Rectal smooth muscle tissue (tissue), 1 donor: ENCODE results near the gene ADAP1.

Experiments used
- H3K27ac ChIP-seq: one replicate; pipeline ENCODE4 v1.7.0; 2013; ENCODE audit warnings: low read depth, low read length, inconsistent platforms
- H3K27me3 ChIP-seq: one replicate; pipeline ENCODE4 v1.7.0; 2013; ENCODE audit warnings: low read length; ENCODE audit not compliant: control insufficient read depth, insufficient read depth
- H3K36me3 ChIP-seq: one replicate; pipeline ENCODE4 v1.7.0; 2013; ENCODE audit warnings: low read length; ENCODE audit not compliant: control insufficient read depth, insufficient read depth
- H3K4me1 ChIP-seq: one replicate; pipeline ENCODE4 v1.7.0; 2013; ENCODE audit warnings: low read length; ENCODE audit not compliant: control insufficient read depth, insufficient read depth
- H3K4me3 ChIP-seq: one replicate; pipeline ENCODE4 v1.7.0; 2013; ENCODE audit warnings: low read length
- H3K9ac ChIP-seq: one replicate; pipeline ENCODE4 v1.7.0; 2013; ENCODE audit warnings: low read length

ADAP1 gene

GRCh38 chr7:994592-995308, 40.3 kb upstream of the ADAP1 start:
- H3K9ac ChIP-seq, result no peak overlapping the region
- no peaks in the 10 kb centered on the region for H3K27me3 ChIP-seq
- H3K4me1 ChIP-seq, result no peaks in the 10 kb centered on the region
- H3K4me3 ChIP-seq, result no peak overlapping the region
- H3K27ac ChIP-seq, result no peak overlapping the region
- H3K36me3 ChIP-seq, result no peaks in the 10 kb centered on the region

- Histone ChIP-seq H3K4me3 (no peak overlapping the region), H3K27me3 (no peaks in the 10 kb centered on the region), H3K36me3 (no peaks in the 10 kb centered on the region), H3K4me1 (no peaks in the 10 kb centered on the region), H3K9ac (no peak overlapping the region), H3K27ac (no peak overlapping the region)
Observed at GRCh38 chr7:992709-993607, 38.5 kb upstream of the ADAP1 start.

- no peak overlapping the region for H3K4me3 ChIP-seq
- no peak overlapping the region for H3K27ac ChIP-seq
- no peaks in the 10 kb centered on the region for H3K27me3 ChIP-seq
- H3K36me3 ChIP-seq, result no peaks in the 10 kb centered on the region
- no peak overlapping the region for H3K9ac ChIP-seq
- H3K4me1 ChIP-seq, result no peaks in the 10 kb centered on the region
Observed at GRCh38 chr7:991729-992656, 37.5 kb upstream of the ADAP1 start.

- Histone ChIP-seq H3K4me3 (no peak overlapping the region), H3K9ac (no peak overlapping the region), H3K36me3 (no peaks in the 10 kb centered on the region), H3K4me1 (no peaks in the 10 kb centered on the region), H3K27ac (no peak overlapping the region), H3K27me3 (no peaks in the 10 kb centered on the region)
Observed at GRCh38 chr7:990933-991728, 36.7 kb upstream of the ADAP1 start.

- Histone ChIP-seq H3K36me3 (no peaks in the 10 kb centered on the region), H3K27me3 (no peaks in the 10 kb centered on the region), H3K4me3 (no peak overlapping the region), H3K9ac (no peak overlapping the region), H3K27ac (no peak overlapping the region), H3K4me1 (no peaks in the 10 kb centered on the region)
Observed at GRCh38 chr7:990352-990932, 36.0 kb upstream of the ADAP1 start.

DNA sequence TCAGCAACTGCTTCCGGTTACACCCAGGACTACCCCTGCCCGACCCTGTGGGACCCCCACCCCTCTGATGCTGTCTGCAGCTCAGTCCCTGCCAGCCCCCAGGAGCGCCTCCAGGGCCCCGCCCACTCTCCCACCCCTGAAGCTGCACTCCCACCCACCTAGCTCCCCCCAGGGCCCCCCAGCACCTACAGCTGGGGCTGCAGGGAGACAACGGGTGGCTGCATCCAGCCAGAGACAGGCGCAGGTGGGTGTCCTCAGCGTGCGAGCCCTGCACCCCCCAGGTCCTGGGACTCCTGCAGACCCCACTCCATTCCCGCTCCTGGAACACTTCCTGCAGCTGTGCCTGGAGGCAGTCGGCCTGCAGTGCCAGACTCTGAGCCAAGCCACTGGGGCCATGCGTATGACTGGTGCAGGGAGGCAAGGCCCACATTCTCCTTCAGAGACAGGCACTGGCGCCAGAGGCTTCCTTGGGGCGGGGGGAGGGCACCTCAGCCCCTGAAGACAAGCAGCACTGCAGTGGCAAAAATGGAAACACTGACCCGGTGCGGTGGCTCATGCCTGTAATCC, 34.6 kb upstream of the ADAP1 start:
- H3K27me3 ChIP-seq, result peaks cover under 1% of the 10 kb centered on the region
- H3K4me1 ChIP-seq, result no peaks in the 10 kb centered on the region
- no peak overlapping the region for H3K27ac ChIP-seq

GRCh38 chr7:988426-988911, 34.0 kb upstream of the ADAP1 start:
- no peaks in the 10 kb centered on the region for H3K4me1 ChIP-seq
- no peaks in the 10 kb centered on the region for H3K36me3 ChIP-seq
- no peak overlapping the region for H3K27ac ChIP-seq
- H3K27me3 ChIP-seq, result peaks cover 4% of the 10 kb centered on the region
- no peak overlapping the region for H3K4me3 ChIP-seq
- H3K9ac ChIP-seq, result no peak overlapping the region

More for the DNA sequence above, 34.6 kb upstream of the ADAP1 start:
- no peaks in the 10 kb centered on the region for H3K36me3 ChIP-seq
- no peak overlapping the region for H3K4me3 ChIP-seq
- no peak overlapping the region for H3K9ac ChIP-seq

- Histone ChIP-seq H3K36me3 (no peaks in the 10 kb centered on the region), H3K9ac (no peak overlapping the region), H3K27me3 (peaks cover 4% of the 10 kb centered on the region), H3K4me1 (no peaks in the 10 kb centered on the region), H3K27ac (no peak overlapping the region), H3K4me3 (no peak overlapping the region)
Observed at GRCh38 chr7:987909-988308, 33.4 kb upstream of the ADAP1 start.

DNA sequence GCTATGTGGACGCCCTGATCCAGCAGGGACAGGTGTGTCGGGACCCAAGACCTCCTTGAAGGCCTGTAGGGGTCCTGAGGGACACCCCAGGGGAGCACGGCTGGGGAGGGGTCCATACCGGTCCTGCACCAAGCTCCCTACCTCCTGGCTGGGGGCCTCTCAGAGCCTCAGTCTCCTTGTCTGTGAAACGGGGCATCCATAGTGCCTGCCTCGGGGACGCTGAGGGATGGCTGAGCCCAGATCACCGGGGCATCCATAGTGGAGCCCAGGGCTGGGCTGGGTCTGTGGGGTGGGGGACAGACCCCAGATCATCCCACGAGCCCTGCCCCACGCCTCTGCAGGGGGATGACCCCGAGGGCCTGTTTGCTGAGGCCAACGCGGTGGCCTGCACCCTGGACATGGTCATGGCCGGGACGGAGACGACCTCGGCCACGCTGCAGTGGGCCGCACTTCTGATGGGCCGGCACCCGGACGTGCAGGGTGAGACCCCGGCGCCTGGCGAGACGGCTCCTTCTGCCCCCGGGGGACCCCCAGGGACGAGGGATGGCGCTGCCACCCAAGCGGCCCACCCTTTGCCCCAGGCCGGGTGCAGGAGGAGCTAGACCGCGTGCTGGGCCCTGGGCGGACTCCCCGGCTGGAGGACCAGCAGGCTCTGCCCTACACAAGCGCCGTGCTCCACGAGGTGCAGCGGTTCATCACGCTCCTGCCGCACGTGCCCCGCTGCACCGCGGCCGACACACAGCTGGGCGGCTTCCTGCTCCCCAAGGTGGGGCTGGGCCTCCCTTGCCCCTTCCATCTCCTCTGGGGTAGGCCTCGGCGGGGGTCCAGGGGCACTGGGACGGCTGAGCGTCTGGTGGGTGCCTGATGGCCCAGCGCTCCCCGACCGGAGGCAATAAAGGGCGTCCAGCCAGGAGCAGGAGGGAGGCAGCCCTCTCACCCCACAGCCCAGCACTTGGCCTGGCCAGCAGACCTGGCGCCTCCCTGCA, 32.6 kb upstream of the ADAP1 start:
- Histone ChIP-seq H3K36me3 (no peaks in the 10 kb centered on the region), H3K27ac (no peak overlapping the region), H3K4me1 (no peaks in the 10 kb centered on the region), H3K27me3 (peaks cover 4% of the 10 kb centered on the region), H3K9ac (no peak overlapping the region), H3K4me3 (no peak overlapping the region)

DNA sequence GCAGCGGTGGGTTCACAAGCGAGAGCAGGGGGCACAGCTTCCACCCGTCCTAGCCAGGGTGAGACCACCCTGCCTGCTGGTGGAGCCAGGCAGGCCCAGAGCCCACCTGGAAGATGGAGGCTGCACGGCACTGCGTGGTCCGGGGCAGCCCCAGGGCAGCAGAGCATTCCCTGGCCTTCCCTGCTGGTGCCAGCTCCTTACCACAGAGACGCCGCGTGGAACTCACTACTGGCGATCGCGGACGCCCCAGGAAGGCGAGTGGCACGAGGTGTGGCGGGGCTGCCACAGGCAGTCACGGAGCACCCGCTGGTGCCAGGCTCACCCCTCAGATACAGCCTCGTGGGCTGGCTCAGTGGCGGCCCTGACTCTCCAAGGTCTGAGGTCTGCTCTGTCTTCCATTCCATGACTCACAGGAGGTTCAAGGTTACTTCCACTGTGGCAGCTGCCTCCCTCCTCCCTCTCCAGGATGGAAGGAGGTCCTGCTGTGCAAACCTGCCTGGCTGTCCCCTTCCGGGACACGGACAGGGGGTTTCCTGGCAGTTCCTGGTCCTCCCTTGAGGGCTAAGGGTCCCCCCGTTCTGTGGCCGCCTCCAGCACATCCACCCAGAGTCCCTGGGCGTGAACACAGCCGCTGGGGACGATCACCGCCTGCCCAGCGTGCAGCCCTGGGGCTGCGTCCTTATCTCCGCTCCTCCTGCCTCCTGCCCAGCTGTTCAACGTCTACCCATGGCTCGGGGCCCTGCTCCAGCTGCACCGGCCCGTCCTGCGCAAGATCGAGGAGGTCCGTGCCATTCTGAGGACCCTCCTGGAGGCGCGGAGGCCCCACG, 31.6 kb upstream of the ADAP1 start:
- Histone ChIP-seq H3K4me3 (no peak overlapping the region), H3K4me1 (no peaks in the 10 kb centered on the region), H3K27me3 (peaks cover 4% of the 10 kb centered on the region), H3K9ac (no peak overlapping the region), H3K36me3 (no peaks in the 10 kb centered on the region), H3K27ac (no peak overlapping the region)
